GM13977 (cell line): Measurements from ENCODE around the gene GALNT16.

Source experiments
- DNase-seq: peaks from one replicate; pipeline ENCODE4 v3.0.0; 2012; ENCODE audit warnings: low spot score
- CTCF ChIP-seq: IDR thresholded peaks from 2 replicates; pipeline ENCODE4 v1.5.1; 2012; ENCODE audit warnings: mild to moderate bottlenecking, control low read depth; ENCODE audit not compliant: insufficient read depth; ENCODE audit errors: extremely low read depth, missing control alignments
- in situ Hi-C: fragments of 300-500 bp; cut with MboI; formaldehyde crosslinking; loops from one replicate; pipeline ENCODE4 v1.12.0; 2022; ENCODE audit warnings: low sequenced_read_pairs, low pct_unique_long_range_greater_than_20kb, mixed read lengths, inconsistent platforms; ENCODE audit not compliant: unreplicated experiment

The GALNT16 gene

GRCh38 chr14:69400154-69400553 lies 140.2 kb downstream of the GALNT16 start:
- no peak for DNase-seq
- in situ Hi-C loops: no loop called here
- no peak for TF ChIP-seq CTCF

- no peak for DNase-seq
- TF ChIP-seq CTCF: no peak
- in situ Hi-C loops: no loop called here
These were observed 141.9 kb downstream of the GALNT16 start for GRCh38 chr14:69401841-69402240.

- in situ Hi-C loops: no loop called here
- TF ChIP-seq CTCF: no peak
- no peak for DNase-seq
These were observed 144.5 kb downstream of the GALNT16 start for GRCh38 chr14:69404478-69404877.

GRCh38 chr14:69404883-69405282 lies 144.9 kb downstream of the GALNT16 start:
- in situ Hi-C loops: no loop called here
- no peak for DNase-seq
- no peak for TF ChIP-seq CTCF

GRCh38 chr14:69405762-69406161 lies 145.8 kb downstream of the GALNT16 start:
- DNase-seq: no peak
- in situ Hi-C loops: no loop called here
- TF ChIP-seq CTCF: no peak
